Stomach (tissue), 9 donors: ENCODE results near the gene TTC4. TPM values are rescaled to one million over a fixed set of nuclear protein-coding genes. Genes with fewer than 3 reads are reported as not detected.

ENCODE experiments used
- DNase-seq, 2 donors: peaks; one replicate each; pipeline versions ENCODE4 v3.0.0 to v3.0.0-alpha.2; 2013 to 2019
- H3K27ac ChIP-seq, 5 donors: fragments of 200-600 bp in 4 of 5; sonication (generic) in 4 of 5; one replicate each; pipeline ENCODE4 v1.5.1; 2013 to 2019; ENCODE audit warnings: mild to moderate bottlenecking in 1 of 5, moderate library complexity in 1 of 5
- H3K27me3 ChIP-seq, 3 donors: fragments of 200-600 bp; sonication (generic); one replicate each; pipeline ENCODE4 v1.5.1; 2017 to 2019; ENCODE audit warnings: mixed run types in 1 of 3
- H3K36me3 ChIP-seq, 4 donors: fragments of 200-600 bp; sonication (generic); 1 replicate in 3 of 4; 2 replicates in 1 of 4; pipeline ENCODE4 v1.5.1; 2016 to 2019
- H3K4me1 ChIP-seq, 4 donors: fragments of 200-600 bp; sonication (generic); one replicate each; pipeline ENCODE4 v1.5.1; 2016 to 2019
- H3K4me3 ChIP-seq, 4 donors: fragments of 200-600 bp; sonication (generic) in 3 of 4; one replicate each; pipeline ENCODE4 v1.5.1; 2016 to 2019; ENCODE audit warnings: mild to moderate bottlenecking in 1 of 4
- H3K9me3 ChIP-seq, 4 donors: fragments of 200-600 bp; sonication (generic); one replicate each; pipeline ENCODE4 v1.5.1; 2016 to 2019
- CTCF ChIP-seq, 7 experiments: fragments of 450-650 bp in 4 of 7; fragments of 200-600 bp in 3 of 7; sonication (generic) in 3 of 7; IDR thresholded peaks; one replicate each; pipeline ENCODE4 v1.5.1; 2016 to 2019; ENCODE audit warnings: antibody characterized with exemption in 7 of 7, control low read depth in 2 of 7, mild to moderate bottlenecking in 1 of 7
- EP300 ChIP-seq: sonication (generic); formaldehyde crosslinking; IDR thresholded peaks from one replicate; pipeline ENCODE4 v1.6.1; 2017; ENCODE audit warnings: antibody characterized with exemption
- POLR2A ChIP-seq, 4 donors: fragments of 450-650 bp; IDR thresholded peaks; one replicate each; pipeline ENCODE4 v1.6.1; 2016; ENCODE audit warnings: antibody characterized with exemption in 4 of 4, control low read depth in 2 of 4, mild to moderate bottlenecking in 1 of 4, moderate library complexity in 1 of 4
- POLR2AphosphoS5 ChIP-seq, 3 donors: sonication (generic); formaldehyde crosslinking; IDR thresholded peaks; one replicate each; pipeline ENCODE4 v1.6.1; 2016; ENCODE audit warnings: antibody characterized with exemption in 3 of 3
- WGBS, 5 donors: extraction: QIAGEN DNeasy Blood & Tissue Kit in 3 of 5; methylation state at CpG; one replicate each; pipeline versions ENCODE4 v1.1.5 to v1.1.7; 2013 to 2018; 5-methylcytosine and 5-hydroxymethylcytosine counted together
- intact Hi-C: fragments of 100-400 bp; cut with DNase I; formaldehyde crosslinking; loops from one replicate; pipeline ENCODE4 v1.15.1; 2023; ENCODE audit warnings: low total_unique reads
- polyA plus RNA-seq, 3 donors: library from polyadenylated mRNA; stranded (reverse); fragments of 200-250 nt; gene quantifications; one replicate each; pipeline ENCODE4 v1.2.3, GENCODE V29; 2013
- total RNA-seq, 5 donors: library from RNA; depleted of rRNA; stranded (reverse); fragments of >200 nt; gene quantifications; one replicate each; pipeline versions ENCODE4 v1.1.0 to v1.2.3, GENCODE V29; 2014 to 2016
- donor health status: healthy with polysubstance abuse.
- donor health status: Bipolar disorder and iron deficiency.
- donor health status: healthy.

The TTC4 gene
- total and polyA plus RNA-seq, 8 donors: 1.4 to 66.1 (median 13.4) TPM

- intact Hi-C loops: no loop called here
- Histone ChIP-seq H3K4me1 (peaks cover 4 to 13% (median 8%) of the 10 kb centered on the region in 4 donors), H3K36me3 (peaks cover 0 to 19% (median 0%) of the 10 kb centered on the region in 4 donors), H3K27me3 (no peaks in the 10 kb centered on the region), H3K9me3 (no peaks in the 10 kb centered on the region), H3K4me3 (no peak overlapping the region), H3K27ac (no peak overlapping the region)
- TF ChIP-seq EP300 (no peak), CTCF (IDR thresholded peaks at IDR 0.05) (no peak), POLR2A (IDR thresholded peaks at IDR 0.05) (no peak), POLR2AphosphoS5 (IDR thresholded peaks at IDR 0.05) (no peak)
- DNase-seq: no peak
- WGBS, 5 donors: 89 to 93% (median 91%) methylated on average over 10 of the region's 10 CpGs
Observed at GRCh38 chr1:54711536-54711935, 4.1 kb upstream of the TTC4 start.

DNA sequence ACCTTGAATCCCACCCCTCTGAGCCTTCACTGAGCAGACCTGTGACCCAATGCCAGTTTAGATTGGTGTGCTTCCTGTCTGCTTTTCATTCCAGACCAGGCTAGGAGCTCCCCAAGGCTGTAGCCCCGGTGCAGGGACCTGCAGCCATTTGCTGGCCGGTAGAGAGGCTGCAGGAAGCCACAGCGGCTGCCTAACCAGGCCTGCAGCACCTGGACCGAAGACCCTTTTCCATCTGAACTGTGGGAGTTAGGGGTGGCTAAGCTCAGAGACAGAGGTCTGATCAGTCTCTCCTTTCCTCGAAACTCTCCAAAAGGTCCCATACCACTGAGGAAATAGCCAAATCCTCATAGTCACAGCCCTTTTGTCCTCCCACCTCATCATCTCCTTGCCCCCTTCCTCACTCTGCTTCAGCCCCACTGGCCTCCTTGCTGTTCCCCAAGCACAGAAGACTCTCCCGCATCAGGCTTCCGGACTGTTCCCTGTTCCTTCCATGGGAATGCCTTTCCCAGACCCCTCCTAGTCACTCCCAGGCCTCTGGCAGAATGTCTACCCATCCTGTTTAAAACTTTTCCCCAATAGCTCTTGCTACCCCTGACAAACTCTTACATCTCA lies 674 bp upstream of the TTC4 start:
- no peak for DNase-seq
- H3K36me3 ChIP-seq: peaks cover 0 to 26% (median 24%) of the 10 kb centered on the region in 4 donors
- intact Hi-C loops: no loop called here
- WGBS, 5 donors: 93 to 95% (median 94%) methylated on average over 7 of the region's 7 CpGs
- peak overlapping the region; percentile 84 to 94 (median 90) for H3K4me3 ChIP-seq
- TF ChIP-seq CTCF (IDR thresholded peaks at IDR 0.05): no peak
- TF ChIP-seq POLR2AphosphoS5 (IDR thresholded peaks at IDR 0.05): no peak
- no peak for TF ChIP-seq POLR2A (IDR thresholded peaks at IDR 0.05)
- TF ChIP-seq EP300: no peak
- H3K27me3 ChIP-seq: no peaks in the 10 kb centered on the region
- no peaks in the 10 kb centered on the region for H3K9me3 ChIP-seq
- peak overlapping the region; percentile 43 to 89 (median 82) for H3K27ac ChIP-seq
- peaks cover 7 to 36% (median 16%) of the 10 kb centered on the region in 4 donors for H3K4me1 ChIP-seq

GRCh38 chr1:54716299-54717047 lies 812 bp downstream of the TTC4 start:
- H3K9me3 ChIP-seq: no peaks in the 10 kb centered on the region
- peaks cover 7 to 36% (median 16%) of the 10 kb centered on the region in 4 donors for H3K4me1 ChIP-seq
- DNase-seq: no peak
- TF ChIP-seq POLR2A (IDR thresholded peaks at IDR 0.05) (no peak), EP300 (no peak), POLR2AphosphoS5 (IDR thresholded peaks at IDR 0.05) (no peak), CTCF (IDR thresholded peaks at IDR 0.05) (no peak)
- 23 to 38% (median 29%) methylated on average over 8 of the region's 8 CpGs for WGBS, 5 donors
- intact Hi-C loops: no loop called here
- H3K4me3 ChIP-seq: peak overlapping the region; percentile 84 to 94 (median 90)
- H3K36me3 ChIP-seq: peaks cover 2 to 41% (median 36%) of the 10 kb centered on the region in 4 donors
- H3K27ac ChIP-seq: peak overlapping the region; percentile 62 to 89 (median 82)
- H3K27me3 ChIP-seq: no peaks in the 10 kb centered on the region

- H3K36me3 ChIP-seq: peaks cover 37 to 93% (median 88%) of the 10 kb centered on the region in 4 donors
- intact Hi-C loops: no loop called here
- H3K27ac ChIP-seq: no peak overlapping the region
- H3K9me3 ChIP-seq: no peaks in the 10 kb centered on the region
- DNase-seq: no peak
- TF ChIP-seq EP300: no peak
- no peak for TF ChIP-seq POLR2AphosphoS5 (IDR thresholded peaks at IDR 0.05)
- no peak for TF ChIP-seq POLR2A (IDR thresholded peaks at IDR 0.05)
- no peak for TF ChIP-seq CTCF (IDR thresholded peaks at IDR 0.05)
- H3K27me3 ChIP-seq: no peaks in the 10 kb centered on the region
- H3K4me1 ChIP-seq: peaks cover 1 to 21% (median 6%) of the 10 kb centered on the region in 4 donors
- no peak overlapping the region for H3K4me3 ChIP-seq
Observed at GRCh38 chr1:54721719-54722118, 6.1 kb downstream of the TTC4 start.
